ENCODE results near the gene SKA2.

Gene SKA2

GRCh38 chr17:59155439-59156177, 622 bp upstream of the SKA2 start, which contains the start of gene PRR11:
Gene PRR11 (plus strand): TSS chr17:59155746. CDS start chr17:59169753, 14,007 bp downstream.
- Histone ChIP-seq H3K27ac (replicated peaks) (peak within 1 kb of the TSS; percentile 79), H3K4me3 (replicated peaks; ENCODE audit: insufficient read depth, low read length) (peak within 1 kb of the TSS; percentile 84), H3K27me3 (ENCODE audit: insufficient read depth, poor library complexity, severe bottlenecking) (no peaks in the 10 kb centered on the region)
- peak; percentile 99 to 100 for DNase-seq (ENCODE audit: low read depth in 1 of 2, low spot score in 1 of 2)
- no peak; the same call in 1 of the 2 replicates for TF ChIP-seq POLR2AphosphoS5 (IDR thresholded peaks at IDR 0.05; ENCODE audit: low read depth)
- TF ChIP-seq CTCF (IDR thresholded peaks at IDR 0.05; ENCODE audit: insufficient read depth, low read length) = no peak
- TF ChIP-seq SPI1 (IDR thresholded peaks at IDR 0.05; ENCODE audit: borderline replicate concordance, low read depth) = no peak
- no peak for TF ChIP-seq REST (IDR thresholded peaks at IDR 0.05; ENCODE audit: insufficient replicate concordance, low read depth)
- TF ChIP-seq GABPA (IDR thresholded peaks at IDR 0.05; ENCODE audit: low read depth) = no peak

GRCh38 chr17:59154292-59154720, 680 bp downstream of the SKA2 start:
- peak overlapping the region; percentile 84 for H3K4me3 ChIP-seq (replicated peaks; ENCODE audit: insufficient read depth, low read length)
- TF ChIP-seq REST (IDR thresholded peaks at IDR 0.05; ENCODE audit: insufficient replicate concordance, low read depth) = no peak
- TF ChIP-seq SPI1 (IDR thresholded peaks at IDR 0.05; ENCODE audit: borderline replicate concordance, low read depth) = 0 out of 2 replicates have a peak, but pooled peaks have one; percentile 15
- no peak for TF ChIP-seq POLR2AphosphoS5 (IDR thresholded peaks at IDR 0.05; ENCODE audit: low read depth)
- no peaks in the 10 kb centered on the region for H3K27me3 ChIP-seq (ENCODE audit: insufficient read depth, poor library complexity, severe bottlenecking)
- peak overlapping the region; percentile 79 for H3K27ac ChIP-seq (replicated peaks)
- peak; percentile 32 to 37 for DNase-seq (ENCODE audit: low read depth in 1 of 2, low spot score in 1 of 2)

DNA sequence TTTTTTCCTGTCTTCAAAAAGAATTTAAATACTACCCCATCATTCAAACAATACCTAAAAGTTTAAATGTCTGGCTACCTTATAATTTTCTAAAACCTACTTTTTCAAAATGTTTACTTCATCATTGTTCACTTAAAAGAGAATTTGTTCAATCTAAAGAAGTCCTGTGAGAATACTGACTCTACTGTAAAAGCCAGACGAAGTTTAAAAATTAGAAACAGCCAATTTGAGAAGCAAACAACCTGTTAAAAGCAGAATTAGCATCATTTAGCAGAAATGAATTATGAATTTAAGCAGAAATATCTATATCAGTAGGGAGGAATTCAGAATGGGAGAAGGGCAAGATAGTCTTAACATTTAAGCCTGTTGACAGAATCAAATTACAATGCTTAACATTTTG, 2.1 kb downstream of the SKA2 start:
- DNase-seq (ENCODE audit: low read depth in 1 of 2, low spot score in 1 of 2) = no peak
- Histone ChIP-seq H3K27ac (replicated peaks) (no peak overlapping the region), H3K27me3 (ENCODE audit: insufficient read depth, poor library complexity, severe bottlenecking) (no peaks in the 10 kb centered on the region), H3K4me3 (replicated peaks; ENCODE audit: insufficient read depth, low read length) (no peak overlapping the region; the same call in 1 of the 2 replicates)
- TF ChIP-seq POLR2AphosphoS5 (IDR thresholded peaks at IDR 0.05; ENCODE audit: low read depth) = no peak
- TF ChIP-seq REST (IDR thresholded peaks at IDR 0.05; ENCODE audit: insufficient replicate concordance, low read depth) = no peak
- TF ChIP-seq SPI1 (IDR thresholded peaks at IDR 0.05; ENCODE audit: borderline replicate concordance, low read depth) = no peak
- no peak for TF ChIP-seq GABPA (IDR thresholded peaks at IDR 0.05; ENCODE audit: low read depth)
- no peak for TF ChIP-seq CTCF (IDR thresholded peaks at IDR 0.05; ENCODE audit: insufficient read depth, low read length)
